NCI-H1694 treated with DMSO at 0.1 percent for 48 hours (cell line): ENCODE data around the gene SRXN1.
A peak's percentile ranks its signal among the peaks of the same experiment; 100 is the strongest.
"Not testable (repeated sequence)": the region's sequence is repeated elsewhere in the genome, so short reads cannot be mapped to it uniquely, and the experiment has no call there.

Experiments used
- DNase-seq: peaks from one replicate; lab custom pipeline; 2025; lab: John Stamatoyannopoulos, UW

The SRXN1 gene

GRCh38 chr20:655726-656624 is 3.0 kb upstream of the SRXN1 start:
- DNase-seq: no peak

- DNase-seq: no peak
Observed at GRCh38 chr20:654417-654750, 1.4 kb upstream of the SRXN1 start.

- DNase-seq: no peak
Observed at GRCh38 chr20:653590-654416, 803 bp upstream of the SRXN1 start.

- no peak for DNase-seq
Observed at GRCh38 chr20:652615-653109, 338 bp downstream of the SRXN1 start.

- no peak for DNase-seq
Observed at GRCh38 chr20:651713-652614, 1.0 kb downstream of the SRXN1 start.

- DNase-seq: no peak
Observed at GRCh38 chr20:650954-651353, 2.0 kb downstream of the SRXN1 start.

GRCh38 chr20:650281-650680 is 2.7 kb downstream of the SRXN1 start:
- no peak for DNase-seq

GRCh38 chr20:647479-648019 is 5.5 kb downstream of the SRXN1 start:
- no peak for DNase-seq

GRCh38 chr20:646868-647233 is 6.1 kb downstream of the SRXN1 start:
- DNase-seq: no peak

GRCh38 chr20:646107-646867 is 6.7 kb downstream of the SRXN1 start:
- DNase-seq: no peak

- DNase-seq: peak; percentile 58
Observed at GRCh38 chr20:645318-646106, 7.5 kb downstream of the SRXN1 start.

GRCh38 chr20:644692-645317 is 8.2 kb downstream of the SRXN1 start:
- no peak for DNase-seq

GRCh38 chr20:642398-643174 is 10.4 kb downstream of the SRXN1 start:
- no peak for DNase-seq

- DNase-seq: not testable (repeated sequence)
Observed at GRCh38 chr20:642013-642397, 11.0 kb downstream of the SRXN1 start.

- no peak for DNase-seq
Observed at GRCh38 chr20:641516-641875, 11.5 kb downstream of the SRXN1 start.

- DNase-seq: no peak
Observed at GRCh38 chr20:640674-641515, 12.1 kb downstream of the SRXN1 start.

GRCh38 chr20:638579-638978 is 14.4 kb downstream of the SRXN1 start:
- DNase-seq: no peak

GRCh38 chr20:637559-637958 is 15.4 kb downstream of the SRXN1 start:
- DNase-seq: no peak
